HEK293T (cell line): ENCODE measurements around the gene ERBB4.

Experiments
- ARNT ChIP-seq: fragments of 450-650 bp; IDR thresholded peaks from 2 replicates; pipeline ENCODE4 v1.6.1; 2017; ENCODE audit warnings: mild to moderate bottlenecking
- BHLHE40 ChIP-seq: fragments of 450-650 bp; IDR thresholded peaks from 2 replicates; pipeline ENCODE4 v1.6.1; 2016; ENCODE audit warnings: mild to moderate bottlenecking, moderate library complexity, borderline replicate concordance
- FOXA1 ChIP-seq: fragments of 450-650 bp; IDR thresholded peaks from 2 replicates; pipeline ENCODE4 v1.6.1; 2016; ENCODE audit warnings: mild to moderate bottlenecking
- FOXK2 ChIP-seq: fragments of 450-650 bp; IDR thresholded peaks from 2 replicates; pipeline ENCODE4 v1.6.1; 2016; ENCODE audit warnings: mild to moderate bottlenecking
- FOXM1 ChIP-seq: fragments of 450-650 bp; IDR thresholded peaks from 2 replicates; pipeline ENCODE4 v1.6.1; 2017; ENCODE audit warnings: mild to moderate bottlenecking, borderline replicate concordance
- HDGF ChIP-seq: fragments of 450-650 bp; IDR thresholded peaks from 2 replicates; pipeline ENCODE4 v1.6.1; 2017; ENCODE audit warnings: antibody characterized with exemption, borderline replicate concordance
- L3MBTL2 ChIP-seq: fragments of 450-650 bp; conservative IDR thresholded peaks from 2 replicates; pipeline ENCODE4 v1.6.1; 2016; ENCODE audit warnings: mild to moderate bottlenecking
- SP1 ChIP-seq: fragments of 450-650 bp; IDR thresholded peaks from 2 replicates; pipeline ENCODE4 v1.6.1; 2017
- SUZ12 ChIP-seq: fragments of 450-650 bp; IDR thresholded peaks from 2 replicates; pipeline ENCODE4 v1.6.1; 2016; ENCODE audit warnings: mild to moderate bottlenecking
- TARDBP ChIP-seq: fragments of 450-650 bp; IDR thresholded peaks from 2 replicates; pipeline ENCODE4 v1.6.1; 2016

DNA sequence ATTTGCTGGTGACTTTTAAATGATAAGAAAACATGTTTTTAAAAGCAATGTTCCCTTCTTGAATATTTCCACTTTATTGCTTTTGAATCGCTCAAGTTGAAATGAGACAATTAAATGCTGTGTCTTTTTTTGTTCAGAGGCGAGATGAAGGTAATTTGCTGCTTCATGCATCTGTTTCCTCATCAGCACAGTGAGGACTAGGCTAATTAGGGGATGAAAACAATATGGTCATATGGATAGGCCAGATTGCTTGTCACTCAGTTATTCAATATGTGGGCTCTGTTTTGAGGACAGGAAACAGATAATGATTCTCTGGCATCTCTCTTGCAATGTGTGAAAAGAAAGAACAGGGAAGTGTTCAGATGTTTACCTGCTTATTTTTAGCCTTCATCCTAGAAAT is 61.0 kb downstream of the ERBB4 start:
- no peak for TF ChIP-seq BHLHE40
- TF ChIP-seq FOXM1 = no peak
- no peak for TF ChIP-seq FOXK2
- no peak for TF ChIP-seq L3MBTL2
- no peak for TF ChIP-seq SUZ12
- no peak for TF ChIP-seq ARNT
- TF ChIP-seq FOXA1 = no peak
- TF ChIP-seq SP1 = no peak
- no peak for TF ChIP-seq TARDBP
- no peak for TF ChIP-seq HDGF
